Astrocyte (in vitro differentiated cells and primary cell): ENCODE data around the gene LDLRAD4.

Source experiments
- EZH2 ChIP-seq: IDR thresholded peaks from 2 replicates; pipeline ENCODE4 v1.6.1; 2012; ENCODE audit warnings: mild to moderate bottlenecking, low read length, inconsistent platforms; ENCODE audit not compliant: insufficient read depth
- TF ChIP-seq, protein P1 (sequence below): IDR thresholded peaks from 2 replicates; pipeline ENCODE4 v1.5.1; 2011; ENCODE audit warnings: low read depth, mild to moderate bottlenecking, inconsistent platforms, low read length, moderate library complexity; ENCODE audit not compliant: insufficient read depth

GRCh38 chr18:13480571-13481255 is 262.2 kb downstream of the LDLRAD4 start:
- TF ChIP-seq, protein P1, sequence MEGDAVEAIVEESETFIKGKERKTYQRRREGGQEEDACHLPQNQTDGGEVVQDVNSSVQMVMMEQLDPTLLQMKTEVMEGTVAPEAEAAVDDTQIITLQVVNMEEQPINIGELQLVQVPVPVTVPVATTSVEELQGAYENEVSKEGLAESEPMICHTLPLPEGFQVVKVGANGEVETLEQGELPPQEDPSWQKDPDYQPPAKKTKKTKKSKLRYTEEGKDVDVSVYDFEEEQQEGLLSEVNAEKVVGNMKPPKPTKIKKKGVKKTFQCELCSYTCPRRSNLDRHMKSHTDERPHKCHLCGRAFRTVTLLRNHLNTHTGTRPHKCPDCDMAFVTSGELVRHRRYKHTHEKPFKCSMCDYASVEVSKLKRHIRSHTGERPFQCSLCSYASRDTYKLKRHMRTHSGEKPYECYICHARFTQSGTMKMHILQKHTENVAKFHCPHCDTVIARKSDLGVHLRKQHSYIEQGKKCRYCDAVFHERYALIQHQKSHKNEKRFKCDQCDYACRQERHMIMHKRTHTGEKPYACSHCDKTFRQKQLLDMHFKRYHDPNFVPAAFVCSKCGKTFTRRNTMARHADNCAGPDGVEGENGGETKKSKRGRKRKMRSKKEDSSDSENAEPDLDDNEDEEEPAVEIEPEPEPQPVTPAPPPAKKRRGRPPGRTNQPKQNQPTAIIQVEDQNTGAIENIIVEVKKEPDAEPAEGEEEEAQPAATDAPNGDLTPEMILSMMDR = no peak
- no peak for TF ChIP-seq EZH2
